Measurements from ENCODE around the gene SRP68. TPM values are rescaled to one million over a fixed set of nuclear protein-coding genes. Genes with fewer than 3 reads are reported as not detected.

SRP68 gene
- 57.0 TPM for total RNA-seq

DNA sequence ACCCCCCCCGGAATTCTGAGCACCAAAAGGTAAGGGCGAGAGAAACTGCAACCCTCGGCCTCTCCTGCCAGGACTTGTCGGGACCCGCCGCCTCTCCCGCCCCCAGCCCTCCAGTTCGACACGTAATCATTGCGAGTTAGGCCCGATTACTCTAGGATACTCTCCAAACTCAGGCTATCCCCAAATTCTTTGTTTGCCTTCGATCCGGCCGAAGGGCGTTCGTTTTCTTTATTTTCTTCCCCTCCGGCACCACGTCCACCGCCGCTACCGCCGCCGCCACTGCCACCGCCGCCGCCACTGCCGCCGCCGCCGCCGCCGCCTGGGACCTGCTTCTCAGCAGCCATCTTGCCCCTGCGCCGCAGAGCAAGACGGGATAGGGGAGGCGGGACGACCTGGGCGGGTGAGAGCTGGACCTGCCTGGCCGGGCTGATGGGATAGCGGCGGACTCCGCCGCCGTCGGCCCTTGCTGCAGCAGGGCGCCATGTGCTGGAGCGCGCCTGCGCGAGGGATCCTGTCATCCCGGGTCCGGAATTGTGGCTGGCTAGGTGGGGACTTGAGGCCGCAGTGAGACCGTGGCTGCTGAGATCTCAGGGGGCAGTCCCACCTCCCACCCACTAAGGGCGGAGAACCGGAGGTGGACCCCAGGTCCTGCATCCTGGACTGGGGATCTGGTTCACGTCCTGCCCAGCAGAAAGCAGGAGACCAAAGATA, at the start of gene SRP68:
Gene SRP68 (minus strand): TSS at position 370 of the 711 bp plus-strand sequence. CDS start 26 bp downstream, at position 344.

GRCh38 chr17:76103274-76104139, 31.2 kb upstream of the SRP68 start, which contains the start of gene EXOC7:
Gene EXOC7, minus strand, starts transcription at chr17:76103787. Its CDS starts 95 bp downstream, at chr17:76103692.

DNA sequence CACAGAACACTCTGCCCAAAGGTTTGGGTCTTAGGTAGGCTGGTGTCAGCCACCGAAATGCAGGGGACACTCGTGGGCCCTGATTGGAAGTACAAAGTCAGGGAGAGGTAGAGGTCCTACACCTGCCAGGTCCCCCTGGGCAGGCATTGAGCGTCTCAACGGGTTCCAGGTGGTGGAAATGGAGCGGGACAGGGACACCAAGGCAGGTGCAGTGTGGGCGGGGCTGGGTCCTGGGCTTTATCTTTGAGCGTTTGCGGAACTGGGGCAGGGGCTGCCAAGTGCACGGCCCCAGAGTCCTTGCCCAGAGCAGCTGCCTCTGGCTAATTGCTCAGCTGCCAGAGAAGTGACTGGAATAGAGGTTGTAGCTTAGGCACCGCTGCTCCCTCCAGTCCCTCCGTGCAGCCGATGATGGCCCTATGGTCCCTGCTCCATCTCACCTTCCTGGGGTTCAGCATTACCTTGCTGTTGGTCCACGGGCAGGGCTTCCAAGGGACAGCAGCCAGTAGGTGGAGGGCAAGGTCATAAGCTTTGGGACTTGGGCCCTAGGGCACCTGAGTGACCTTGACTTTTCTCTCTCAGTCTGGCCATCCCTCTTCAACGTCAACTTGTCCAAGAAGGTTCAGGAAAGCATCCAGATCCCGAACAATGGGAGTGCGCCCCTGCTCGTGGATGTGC, 6.7 kb upstream of the SRP68 start, which contains the start of gene ZACN:
Gene ZACN (plus strand): TSS at position 323 of the 675 bp plus-strand sequence. CDS start 83 bp downstream, at position 406.

GRCh38 chr17:76074390-76075363, 2.4 kb upstream of the SRP68 start, which contains the start of gene GALR2:
Gene GALR2, plus strand, starts transcription at chr17:76074781. Its CDS starts 103 bp downstream, at chr17:76074884.

DNA sequence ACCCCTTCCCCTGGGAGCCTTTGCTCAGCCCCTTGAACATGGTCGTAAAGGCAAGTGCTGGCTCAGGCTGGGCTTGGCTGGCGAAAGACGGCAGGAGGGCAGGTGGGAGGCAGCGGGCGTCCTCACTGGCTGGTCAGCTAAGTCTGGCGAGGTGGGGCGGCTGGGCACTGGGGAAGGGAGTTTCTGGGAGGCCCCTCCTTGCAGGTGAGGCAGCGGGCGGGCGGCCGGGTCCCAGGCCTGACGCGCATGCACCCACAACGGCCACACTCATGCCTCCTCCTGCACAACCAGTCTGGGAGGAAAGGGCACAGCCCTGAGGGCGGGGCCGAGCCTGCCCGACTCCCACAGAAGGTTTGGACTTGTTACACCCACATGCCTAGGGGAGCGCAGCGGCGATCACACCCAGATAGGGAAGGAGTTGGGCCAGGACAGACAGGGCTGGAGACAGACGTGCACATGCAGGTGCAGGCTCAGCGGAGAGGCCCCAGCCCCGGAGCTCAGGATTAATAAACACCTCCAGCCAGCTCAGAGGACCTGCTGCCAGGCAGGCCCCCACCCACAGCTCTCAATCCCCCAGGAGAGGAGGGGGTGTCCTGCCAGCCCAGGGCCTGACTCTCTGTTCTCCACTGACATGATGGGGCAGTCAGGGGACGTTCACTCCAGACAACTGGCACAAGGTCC, 45.0 kb downstream of the SRP68 start, which contains the start of gene EVPL:
Gene EVPL (minus strand): TSS at position 148 of the 681 bp plus-strand sequence. CDS start 108 bp downstream, at position 40.

GRCh38 chr17:76000755-76001521, 71.4 kb downstream of the SRP68 start, which contains the start of gene CDK3:
Gene CDK3, plus strand, starts transcription at chr17:76000855. Its CDS starts 571 bp downstream, at chr17:76001426.

Other genes starting within 250 kb of the SRP68 start
- gene UNC13D, start 228.1 kb downstream of the SRP68 start, total RNA-seq = 5.0 TPM
- 50.5 TPM for gene WBP2, start 217.2 kb downstream of the SRP68 start, total RNA-seq
- gene TRIM47, start 193.9 kb downstream of the SRP68 start, total RNA-seq = 14.9 TPM
- gene TRIM65, start 175.6 kb downstream of the SRP68 start, total RNA-seq = 24.4 TPM
- 45.7 TPM for gene MRPL38, start 167.6 kb downstream of the SRP68 start, total RNA-seq
- 19.8 TPM for gene FBF1, start 131.5 kb downstream of the SRP68 start, total RNA-seq
- gene ACOX1, start 93.4 kb downstream of the SRP68 start, total RNA-seq = 75.3 TPM
- 22.5 TPM for gene TEN1, start 93.3 kb downstream of the SRP68 start, total RNA-seq
- gene CDK3, start 71.7 kb downstream of the SRP68 start, total RNA-seq = 7.5 TPM
- 5.5 TPM for gene EVPL, start 45.2 kb downstream of the SRP68 start, total RNA-seq
- gene GALR2, start 2.3 kb upstream of the SRP68 start, total RNA-seq = not detected
- gene ZACN, start 6.7 kb upstream of the SRP68 start, total RNA-seq = not detected
- 131 TPM for gene EXOC7, start 31.3 kb upstream of the SRP68 start, total RNA-seq
- gene FOXJ1, start 68.7 kb upstream of the SRP68 start, total RNA-seq = 1.6 TPM
- 24.4 TPM for gene RNF157, start 168.0 kb upstream of the SRP68 start, total RNA-seq
- 6.8 TPM for gene UBALD2, start 192.8 kb upstream of the SRP68 start, total RNA-seq
- gene QRICH2, start 235.8 kb upstream of the SRP68 start, total RNA-seq = 5.1 TPM

Data from camera-type eye (tissue), 1 donor.